AG04450 (cell line): ENCODE results near the gene TSTD1. TPM values are rescaled to one million over a fixed set of nuclear protein-coding genes. Genes with fewer than 3 reads are reported as not detected.

Experiments used
- CTCF ChIA-PET: fragments of 300-600, 350-600 bp; formaldehyde crosslinking; extraction: SDS; loops from one replicate; lab custom pipeline; 2022; ENCODE audit warnings: antibody characterized with exemption, inconsistent platforms; lab: Charles Lee
- POLR2A ChIA-PET: fragments of 350-600 bp; formaldehyde crosslinking; extraction: SDS; loops from one replicate; lab custom pipeline; 2021; ENCODE audit warnings: antibody characterized with exemption, inconsistent platforms; lab: Yijun Ruan, JAX
- DNase-seq: peaks from one replicate; pipeline ENCODE4 v3.0.0-alpha.2; 2011; ENCODE audit warnings: low read depth, low spot score
- H3K27ac ChIP-seq: one replicate; pipeline ENCODE4 v1.5.1; 2012; ENCODE audit warnings: low read depth, low read length, control low read depth
- H3K27me3 ChIP-seq: one replicate; pipeline ENCODE4 v1.6.0; 2012; ENCODE audit warnings: low read length; ENCODE audit not compliant: control insufficient read depth, insufficient read depth
- H3K4me3 ChIP-seq: 2 replicates; pipeline ENCODE4 v1.5.1; 2011; ENCODE audit warnings: mild to moderate bottlenecking, low read depth, low read length, control low read depth
- H3K9me3 ChIP-seq: 2 replicates; pipeline ENCODE4 v1.5.1; 2012; ENCODE audit warnings: low read length; ENCODE audit not compliant: control insufficient read depth, insufficient read depth
- CTCF ChIP-seq: IDR thresholded peaks from 2 replicates; pipeline ENCODE4 v1.5.1; 2011; ENCODE audit warnings: low read depth, low read length, control low read depth, inconsistent platforms
- polyA plus RNA-seq: library from polyadenylated mRNA; depleted of rRNA; stranded (reverse); fragments of >200 nt; gene quantifications from 2 replicates; pipeline ENCODE4 v1.2.3, GENCODE V29; 2011

TSTD1 gene
- polyA plus RNA-seq, 1 experiment = 0.33 TPM

- Histone ChIP-seq H3K27ac (no peak overlapping the region), H3K27me3 (no peaks in the 10 kb centered on the region), H3K9me3 (no peaks in the 10 kb centered on the region), H3K4me3 (no peak overlapping the region)
- ChIA-PET POLR2A (no interaction called here), CTCF (interaction anchor here (1.4 kb wide), 1 partner anchor 15 kb away, joined by 5 read pairs; no protein-coding TSS in a partner anchor)
- no peak for DNase-seq
- no peak for TF ChIP-seq CTCF
Observed at GRCh38 chr1:161012420-161012819, 26.3 kb downstream of the TSTD1 start.

- no peak for TF ChIP-seq CTCF
- Histone ChIP-seq H3K27ac (no peak overlapping the region), H3K4me3 (no peak overlapping the region), H3K9me3 (no peaks in the 10 kb centered on the region), H3K27me3 (no peaks in the 10 kb centered on the region)
- ChIA-PET CTCF (interaction anchor here (0.8 to 1.7 kb wide), 2 partner anchors 12 to 19 kb away, joined by 4 to 7 read pairs; no protein-coding TSS in a partner anchor), POLR2A (no interaction called here)
- DNase-seq = no peak
Observed at GRCh38 chr1:161009602-161010211, 29.1 kb downstream of the TSTD1 start.

GRCh38 chr1:161008869-161009510, 29.8 kb downstream of the TSTD1 start:
- DNase-seq = no peak
- no peak for TF ChIP-seq CTCF
- POLR2A ChIA-PET = no interaction called here
- Histone ChIP-seq H3K27me3 (no peaks in the 10 kb centered on the region), H3K27ac (no peak overlapping the region), H3K4me3 (no peak overlapping the region), H3K9me3 (no peaks in the 10 kb centered on the region)
- CTCF ChIA-PET = interaction anchor here (1.0 to 1.7 kb wide), 2 partner anchors 11 to 12 kb away, joined by 5 to 7 read pairs; no protein-coding TSS in a partner anchor

- ChIA-PET POLR2A (no interaction called here), CTCF (interaction anchor here (2.3 kb wide), 1 partner anchor 10 kb away, joined by 13 read pairs; no protein-coding TSS in a partner anchor)
- H3K27ac ChIP-seq = no peak overlapping the region
- H3K9me3 ChIP-seq = no peaks in the 10 kb centered on the region
- no peak overlapping the region for H3K4me3 ChIP-seq
- DNase-seq = no peak
- no peaks in the 10 kb centered on the region for H3K27me3 ChIP-seq
- TF ChIP-seq CTCF = no peak
Observed at GRCh38 chr1:161007369-161007768, 31.4 kb downstream of the TSTD1 start.

GRCh38 chr1:161006563-161006962, 32.2 kb downstream of the TSTD1 start:
- ChIA-PET CTCF (interaction anchor here (0.6 to 2.3 kb wide), 3 partner anchors 9 to 134 kb away, joined by 3 to 13 read pairs (median 3); no protein-coding TSS in a partner anchor), POLR2A (no interaction called here)
- Histone ChIP-seq H3K27ac (no peak overlapping the region), H3K27me3 (no peaks in the 10 kb centered on the region), H3K9me3 (no peaks in the 10 kb centered on the region), H3K4me3 (no peak overlapping the region)
- no peak for TF ChIP-seq CTCF
- no peak for DNase-seq
